Measurements from ENCODE around the gene MEN1.
A peak's percentile ranks its signal among the peaks of the same experiment; 100 is the strongest.

MEN1 gene

GRCh38 chr11:64784813-64785581, 25.4 kb downstream of the MEN1 start:
- no peak for DNase-seq (ENCODE audit: low read depth)

GRCh38 chr11:64778473-64779298, 31.7 kb downstream of the MEN1 start, which contains the start of gene SF1:
TSS of gene SF1 (minus strand) at chr11:64778542. CDS start at chr11:64778392, 150 bp downstream.
- peak; percentile 99 for DNase-seq (ENCODE audit: low read depth)

GRCh38 chr11:64778223-64778472, 32.2 kb downstream of the MEN1 start:
- no peak for DNase-seq (ENCODE audit: low read depth)

GRCh38 chr11:64777449-64778222, 32.7 kb downstream of the MEN1 start:
- peak; percentile 86 for DNase-seq (ENCODE audit: low read depth)

GRCh38 chr11:64776875-64777274, 33.5 kb downstream of the MEN1 start:
- no peak for DNase-seq (ENCODE audit: low read depth)

- no peak for DNase-seq (ENCODE audit: low read depth)
Measured at GRCh38 chr11:64776425-64776824, 33.9 kb downstream of the MEN1 start.

- DNase-seq (ENCODE audit: low read depth) = no peak
Measured at GRCh38 chr11:64774144-64774543, 36.2 kb downstream of the MEN1 start.

- DNase-seq (ENCODE audit: low read depth) = no peak
Measured at GRCh38 chr11:64772303-64773018, 37.9 kb downstream of the MEN1 start.

- DNase-seq (ENCODE audit: low read depth) = no peak
Measured at GRCh38 chr11:64771861-64772260, 38.5 kb downstream of the MEN1 start.

GRCh38 chr11:64770120-64770519, 40.2 kb downstream of the MEN1 start:
- no peak for DNase-seq (ENCODE audit: low read depth)

GRCh38 chr11:64769283-64769682, 41.1 kb downstream of the MEN1 start:
- no peak for DNase-seq (ENCODE audit: low read depth)

- no peak for DNase-seq (ENCODE audit: low read depth)
Measured at GRCh38 chr11:64768300-64768694, 42.1 kb downstream of the MEN1 start.

- DNase-seq (ENCODE audit: low read depth) = peak; percentile 65
Measured at GRCh38 chr11:64767344-64768299, 42.7 kb downstream of the MEN1 start.

- no peak for DNase-seq (ENCODE audit: low read depth)
Measured at GRCh38 chr11:64766881-64767280, 43.5 kb downstream of the MEN1 start.

- no peak for DNase-seq (ENCODE audit: low read depth)
Measured at GRCh38 chr11:64765851-64766665, 44.3 kb downstream of the MEN1 start.

- DNase-seq (ENCODE audit: low read depth) = no peak
Measured at GRCh38 chr11:64765291-64765850, 45.0 kb downstream of the MEN1 start.

- no peak for DNase-seq (ENCODE audit: low read depth)
Measured at GRCh38 chr11:64764753-64765152, 45.6 kb downstream of the MEN1 start.

GRCh38 chr11:64764040-64764611, 46.2 kb downstream of the MEN1 start:
- DNase-seq (ENCODE audit: low read depth) = no peak

- DNase-seq (ENCODE audit: low read depth) = peak; percentile 23
Measured at GRCh38 chr11:64763526-64764039, 46.8 kb downstream of the MEN1 start.

Measured in iris pigment epithelial cell (primary cell).